ENCODE data around the gene LRP8. TPM values are rescaled to one million over a fixed set of nuclear protein-coding genes. Genes with fewer than 3 reads are reported as not detected.

The LRP8 gene
- total and polyA plus RNA-seq, 2 of the 13 experiments (the other 11 are each of a cell fraction or from before 2014, with no cell fraction given), result 17.3 to 17.4 TPM

DNA sequence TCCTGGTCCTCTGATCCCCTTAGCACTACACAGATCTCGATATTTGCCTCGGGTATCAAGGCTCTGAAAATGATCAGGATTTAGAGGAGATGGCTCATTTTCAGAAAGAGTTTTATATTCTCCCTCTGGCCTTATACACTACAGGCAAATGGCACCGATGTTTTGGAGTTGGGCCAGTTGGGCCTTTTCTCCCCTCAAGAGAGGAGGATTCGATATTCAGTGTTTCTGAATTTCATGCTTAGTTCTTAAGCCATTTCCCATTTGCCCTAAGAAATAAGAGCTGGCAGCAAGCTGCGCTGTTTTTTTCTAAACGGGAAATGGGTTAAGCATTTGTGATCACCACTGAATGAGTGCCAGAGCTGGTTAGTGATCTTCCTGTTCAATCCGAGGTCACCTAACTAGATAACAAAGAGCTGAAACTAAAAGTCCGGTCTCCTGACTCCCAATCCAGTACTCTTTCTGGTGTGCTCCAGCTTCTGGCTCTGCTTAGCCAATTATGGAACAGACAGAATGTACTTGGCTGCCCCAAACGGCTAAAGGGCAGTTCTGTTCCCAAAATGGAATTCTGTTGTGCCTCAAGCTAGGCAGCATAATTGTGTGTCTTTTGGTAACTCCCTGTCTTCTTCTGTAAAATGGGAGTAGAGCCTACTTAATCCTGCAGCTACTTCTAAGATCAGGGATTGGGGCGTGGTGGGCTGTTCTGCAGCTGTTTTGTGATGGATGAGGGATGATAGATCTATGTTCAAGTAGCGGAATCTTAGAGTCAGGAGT is 132.4 kb downstream of the LRP8 start (continued):
- TF ChIP-seq, protein P1, sequence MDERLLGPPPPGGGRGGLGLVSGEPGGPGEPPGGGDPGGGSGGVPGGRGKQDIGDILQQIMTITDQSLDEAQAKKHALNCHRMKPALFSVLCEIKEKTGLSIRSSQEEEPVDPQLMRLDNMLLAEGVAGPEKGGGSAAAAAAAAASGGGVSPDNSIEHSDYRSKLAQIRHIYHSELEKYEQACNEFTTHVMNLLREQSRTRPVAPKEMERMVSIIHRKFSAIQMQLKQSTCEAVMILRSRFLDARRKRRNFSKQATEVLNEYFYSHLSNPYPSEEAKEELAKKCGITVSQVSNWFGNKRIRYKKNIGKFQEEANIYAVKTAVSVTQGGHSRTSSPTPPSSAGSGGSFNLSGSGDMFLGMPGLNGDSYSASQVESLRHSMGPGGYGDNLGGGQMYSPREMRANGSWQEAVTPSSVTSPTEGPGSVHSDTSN (CRISPR knock-in tag; IDR thresholded peaks at IDR 0.05), result no peak
- TF ChIP-seq, protein P2, sequence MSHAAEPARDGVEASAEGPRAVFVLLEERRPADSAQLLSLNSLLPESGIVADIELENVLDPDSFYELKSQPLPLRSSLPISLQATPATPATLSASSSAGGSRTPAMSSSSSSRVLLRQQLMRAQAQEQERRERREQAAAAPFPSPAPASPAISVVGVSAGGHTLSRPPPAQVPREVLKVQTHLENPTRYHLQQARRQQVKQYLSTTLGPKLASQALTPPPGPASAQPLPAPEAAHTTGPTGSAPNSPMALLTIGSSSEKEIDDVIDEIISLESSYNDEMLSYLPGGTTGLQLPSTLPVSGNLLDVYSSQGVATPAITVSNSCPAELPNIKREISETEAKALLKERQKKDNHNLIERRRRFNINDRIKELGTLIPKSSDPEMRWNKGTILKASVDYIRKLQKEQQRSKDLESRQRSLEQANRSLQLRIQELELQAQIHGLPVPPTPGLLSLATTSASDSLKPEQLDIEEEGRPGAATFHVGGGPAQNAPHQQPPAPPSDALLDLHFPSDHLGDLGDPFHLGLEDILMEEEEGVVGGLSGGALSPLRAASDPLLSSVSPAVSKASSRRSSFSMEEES (CRISPR knock-in tag; IDR thresholded peaks at IDR 0.05), result no peak
- TF ChIP-seq ZNF629 (CRISPR knock-in tag; conservative IDR thresholded peaks at IDR 0.05) (peak; percentile 66), NR2F6 (IDR thresholded peaks at IDR 0.05) (no peak), NR2F6 (CRISPR knock-in tag; IDR thresholded peaks at IDR 0.05) (no peak), ZNF781 (CRISPR knock-in tag; IDR thresholded peaks at IDR 0.05; ENCODE audit: borderline replicate concordance, not compliant biosample characterization) (no peak), MEF2D (CRISPR knock-in tag; IDR thresholded peaks at IDR 0.05) (no peak), ZNF589 (CRISPR knock-in tag; conservative IDR thresholded peaks at IDR 0.05) (no peak), BORCS8-MEF2B (CRISPR knock-in tag; IDR thresholded peaks at IDR 0.05) (no peak), YY1 (IDR thresholded peaks at IDR 0.05; ENCODE audit: insufficient read depth, insufficient replicate concordance, low read depth, low read length) (no peak), NR2F2 (IDR thresholded peaks at IDR 0.05; ENCODE audit: borderline replicate concordance, low read depth) (no peak)
- TF ChIP-seq, protein P3, sequence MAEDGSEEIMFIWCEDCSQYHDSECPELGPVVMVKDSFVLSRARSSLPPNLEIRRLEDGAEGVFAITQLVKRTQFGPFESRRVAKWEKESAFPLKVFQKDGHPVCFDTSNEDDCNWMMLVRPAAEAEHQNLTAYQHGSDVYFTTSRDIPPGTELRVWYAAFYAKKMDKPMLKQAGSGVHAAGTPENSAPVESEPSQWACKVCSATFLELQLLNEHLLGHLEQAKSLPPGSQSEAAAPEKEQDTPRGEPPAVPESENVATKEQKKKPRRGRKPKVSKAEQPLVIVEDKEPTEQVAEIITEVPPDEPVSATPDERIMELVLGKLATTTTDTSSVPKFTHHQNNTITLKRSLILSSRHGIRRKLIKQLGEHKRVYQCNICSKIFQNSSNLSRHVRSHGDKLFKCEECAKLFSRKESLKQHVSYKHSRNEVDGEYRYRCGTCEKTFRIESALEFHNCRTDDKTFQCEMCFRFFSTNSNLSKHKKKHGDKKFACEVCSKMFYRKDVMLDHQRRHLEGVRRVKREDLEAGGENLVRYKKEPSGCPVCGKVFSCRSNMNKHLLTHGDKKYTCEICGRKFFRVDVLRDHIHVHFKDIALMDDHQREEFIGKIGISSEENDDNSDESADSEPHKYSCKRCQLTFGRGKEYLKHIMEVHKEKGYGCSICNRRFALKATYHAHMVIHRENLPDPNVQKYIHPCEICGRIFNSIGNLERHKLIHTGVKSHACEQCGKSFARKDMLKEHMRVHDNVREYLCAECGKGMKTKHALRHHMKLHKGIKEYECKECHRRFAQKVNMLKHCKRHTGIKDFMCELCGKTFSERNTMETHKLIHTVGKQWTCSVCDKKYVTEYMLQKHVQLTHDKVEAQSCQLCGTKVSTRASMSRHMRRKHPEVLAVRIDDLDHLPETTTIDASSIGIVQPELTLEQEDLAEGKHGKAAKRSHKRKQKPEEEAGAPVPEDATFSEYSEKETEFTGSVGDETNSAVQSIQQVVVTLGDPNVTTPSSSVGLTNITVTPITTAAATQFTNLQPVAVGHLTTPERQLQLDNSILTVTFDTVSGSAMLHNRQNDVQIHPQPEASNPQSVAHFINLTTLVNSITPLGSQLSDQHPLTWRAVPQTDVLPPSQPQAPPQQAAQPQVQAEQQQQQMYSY (CRISPR knock-in tag; IDR thresholded peaks at IDR 0.05), result peak; percentile 45; the same call in 1 of the 2 replicates
- TF ChIP-seq, protein P4, sequence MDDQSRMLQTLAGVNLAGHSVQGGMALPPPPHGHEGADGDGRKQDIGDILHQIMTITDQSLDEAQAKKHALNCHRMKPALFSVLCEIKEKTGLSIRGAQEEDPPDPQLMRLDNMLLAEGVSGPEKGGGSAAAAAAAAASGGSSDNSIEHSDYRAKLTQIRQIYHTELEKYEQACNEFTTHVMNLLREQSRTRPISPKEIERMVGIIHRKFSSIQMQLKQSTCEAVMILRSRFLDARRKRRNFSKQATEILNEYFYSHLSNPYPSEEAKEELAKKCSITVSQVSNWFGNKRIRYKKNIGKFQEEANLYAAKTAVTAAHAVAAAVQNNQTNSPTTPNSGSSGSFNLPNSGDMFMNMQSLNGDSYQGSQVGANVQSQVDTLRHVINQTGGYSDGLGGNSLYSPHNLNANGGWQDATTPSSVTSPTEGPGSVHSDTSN (CRISPR knock-in tag; IDR thresholded peaks at IDR 0.05; ENCODE audit: borderline replicate concordance), result no peak
- TF ChIP-seq, protein P5, sequence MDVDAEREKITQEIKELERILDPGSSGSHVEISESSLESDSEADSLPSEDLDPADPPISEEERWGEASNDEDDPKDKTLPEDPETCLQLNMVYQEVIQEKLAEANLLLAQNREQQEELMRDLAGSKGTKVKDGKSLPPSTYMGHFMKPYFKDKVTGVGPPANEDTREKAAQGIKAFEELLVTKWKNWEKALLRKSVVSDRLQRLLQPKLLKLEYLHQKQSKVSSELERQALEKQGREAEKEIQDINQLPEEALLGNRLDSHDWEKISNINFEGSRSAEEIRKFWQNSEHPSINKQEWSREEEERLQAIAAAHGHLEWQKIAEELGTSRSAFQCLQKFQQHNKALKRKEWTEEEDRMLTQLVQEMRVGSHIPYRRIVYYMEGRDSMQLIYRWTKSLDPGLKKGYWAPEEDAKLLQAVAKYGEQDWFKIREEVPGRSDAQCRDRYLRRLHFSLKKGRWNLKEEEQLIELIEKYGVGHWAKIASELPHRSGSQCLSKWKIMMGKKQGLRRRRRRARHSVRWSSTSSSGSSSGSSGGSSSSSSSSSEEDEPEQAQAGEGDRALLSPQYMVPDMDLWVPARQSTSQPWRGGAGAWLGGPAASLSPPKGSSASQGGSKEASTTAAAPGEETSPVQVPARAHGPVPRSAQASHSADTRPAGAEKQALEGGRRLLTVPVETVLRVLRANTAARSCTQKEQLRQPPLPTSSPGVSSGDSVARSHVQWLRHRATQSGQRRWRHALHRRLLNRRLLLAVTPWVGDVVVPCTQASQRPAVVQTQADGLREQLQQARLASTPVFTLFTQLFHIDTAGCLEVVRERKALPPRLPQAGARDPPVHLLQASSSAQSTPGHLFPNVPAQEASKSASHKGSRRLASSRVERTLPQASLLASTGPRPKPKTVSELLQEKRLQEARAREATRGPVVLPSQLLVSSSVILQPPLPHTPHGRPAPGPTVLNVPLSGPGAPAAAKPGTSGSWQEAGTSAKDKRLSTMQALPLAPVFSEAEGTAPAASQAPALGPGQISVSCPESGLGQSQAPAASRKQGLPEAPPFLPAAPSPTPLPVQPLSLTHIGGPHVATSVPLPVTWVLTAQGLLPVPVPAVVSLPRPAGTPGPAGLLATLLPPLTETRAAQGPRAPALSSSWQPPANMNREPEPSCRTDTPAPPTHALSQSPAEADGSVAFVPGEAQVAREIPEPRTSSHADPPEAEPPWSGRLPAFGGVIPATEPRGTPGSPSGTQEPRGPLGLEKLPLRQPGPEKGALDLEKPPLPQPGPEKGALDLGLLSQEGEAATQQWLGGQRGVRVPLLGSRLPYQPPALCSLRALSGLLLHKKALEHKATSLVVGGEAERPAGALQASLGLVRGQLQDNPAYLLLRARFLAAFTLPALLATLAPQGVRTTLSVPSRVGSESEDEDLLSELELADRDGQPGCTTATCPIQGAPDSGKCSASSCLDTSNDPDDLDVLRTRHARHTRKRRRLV (CRISPR knock-in tag; IDR thresholded peaks at IDR 0.05), result no peak
- TF ChIP-seq, protein P6, sequence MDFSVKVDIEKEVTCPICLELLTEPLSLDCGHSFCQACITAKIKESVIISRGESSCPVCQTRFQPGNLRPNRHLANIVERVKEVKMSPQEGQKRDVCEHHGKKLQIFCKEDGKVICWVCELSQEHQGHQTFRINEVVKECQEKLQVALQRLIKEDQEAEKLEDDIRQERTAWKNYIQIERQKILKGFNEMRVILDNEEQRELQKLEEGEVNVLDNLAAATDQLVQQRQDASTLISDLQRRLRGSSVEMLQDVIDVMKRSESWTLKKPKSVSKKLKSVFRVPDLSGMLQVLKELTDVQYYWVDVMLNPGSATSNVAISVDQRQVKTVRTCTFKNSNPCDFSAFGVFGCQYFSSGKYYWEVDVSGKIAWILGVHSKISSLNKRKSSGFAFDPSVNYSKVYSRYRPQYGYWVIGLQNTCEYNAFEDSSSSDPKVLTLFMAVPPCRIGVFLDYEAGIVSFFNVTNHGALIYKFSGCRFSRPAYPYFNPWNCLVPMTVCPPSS (IDR thresholded peaks at IDR 0.05), result no peak
